GM23338 (cell line): ENCODE results near the gene GRIN2A. TPM values are rescaled to one million over a fixed set of nuclear protein-coding genes. Genes with fewer than 3 reads are reported as not detected.

Experiments
- ATAC-seq: fragments of 200-7000 bp; cut with Tn5 transposase; 3 replicates; pipeline ENCODE4 v1.9.1; 2020
- DNase-seq: peaks from one replicate; pipeline ENCODE4 v3.0.0-alpha.2; 2015; ENCODE audit warnings: low spot score
- H2AFZ ChIP-seq: fragments of 200-600 bp; sonication (generic); 2 replicates; pipeline ENCODE4 v1.8.0; 2016; ENCODE audit warnings: antibody characterized with exemption, mild to moderate bottlenecking, moderate library complexity
- H3F3A ChIP-seq: fragments of 200-600 bp; sonication (generic); replicated peaks from 2 replicates; pipeline ENCODE4 v1.8.0; 2017; ENCODE audit warnings: antibody characterized with exemption, mixed run types, low read depth
- H3K27ac ChIP-seq: fragments of 200-600 bp; sonication (generic); 2 replicates; pipeline ENCODE4 v1.6.1; 2016; ENCODE audit warnings: low read depth
- H3K27me3 ChIP-seq: fragments of 200-600 bp; sonication (generic); 2 replicates; pipeline ENCODE4 v1.8.0; 2016; ENCODE audit warnings: mild to moderate bottlenecking, mixed run types, moderate library complexity; ENCODE audit not compliant: insufficient read depth
- H3K36me3 ChIP-seq: fragments of 200-600 bp; sonication (generic); 2 replicates; pipeline ENCODE4 v1.8.0; 2016; ENCODE audit warnings: mild to moderate bottlenecking; ENCODE audit not compliant: insufficient read depth
- H3K4me1 ChIP-seq: fragments of 200-600 bp; sonication (generic); 2 replicates; pipeline ENCODE4 v1.8.0; 2016; ENCODE audit warnings: mild to moderate bottlenecking, moderate library complexity; ENCODE audit not compliant: insufficient read depth
- H3K4me2 ChIP-seq: fragments of 200-600 bp; sonication (generic); 2 replicates; pipeline ENCODE4 v1.7.1; 2017; ENCODE audit warnings: mixed run types
- H3K4me3 ChIP-seq: fragments of 200-600 bp; sonication (generic); 2 replicates; pipeline ENCODE4 v1.6.1; 2016; ENCODE audit warnings: mixed run types
- H3K79me2 ChIP-seq: fragments of 200-600 bp; sonication (generic); replicated peaks from 2 replicates; pipeline ENCODE4 v1.8.0; 2017; ENCODE audit warnings: mild to moderate bottlenecking; ENCODE audit not compliant: insufficient read depth
- H3K9me2 ChIP-seq: fragments of 200-600 bp; sonication (generic); 2 replicates; pipeline ENCODE4 v1.8.0; 2017; ENCODE audit not compliant: insufficient read depth
- H4K20me1 ChIP-seq: fragments of 200-600 bp; sonication (generic); replicated peaks from 2 replicates; pipeline ENCODE4 v1.8.0; 2017; ENCODE audit warnings: mild to moderate bottlenecking; ENCODE audit not compliant: insufficient read depth
- H3K27ac Mint-ChIP-seq: 2 replicates; pipeline ENCODE4 v1.8.0; 2020; ENCODE audit warnings: inconsistent platforms, mild to moderate bottlenecking, moderate library complexity, mixed read lengths
- H3K27me3 Mint-ChIP-seq: 3 replicates; pipeline ENCODE4 v1.8.0; 2022; ENCODE audit warnings: low read depth, mild to moderate bottlenecking, moderate library complexity, mixed read lengths, inconsistent platforms; ENCODE audit not compliant: insufficient read depth, poor library complexity
- H3K36me3 Mint-ChIP-seq: 3 replicates; pipeline ENCODE4 v1.8.0; 2021; ENCODE audit warnings: low read depth, mild to moderate bottlenecking, inconsistent platforms, moderate library complexity, mixed read lengths
- H3K4me1 Mint-ChIP-seq: 3 replicates; pipeline ENCODE4 v1.8.0; 2020; ENCODE audit warnings: mild to moderate bottlenecking, inconsistent platforms, mixed read lengths
- H3K4me3 Mint-ChIP-seq: 3 replicates; pipeline ENCODE4 v1.8.0; 2021; ENCODE audit warnings: moderate library complexity, mild to moderate bottlenecking, inconsistent platforms, mixed read lengths
- H3K9me3 Mint-ChIP-seq: 3 replicates; pipeline ENCODE4 v1.8.0; 2020; ENCODE audit warnings: moderate library complexity, mild to moderate bottlenecking, inconsistent platforms, mixed read lengths
- EZH2 ChIP-seq: fragments of 200-600 bp; sonication (generic); IDR thresholded peaks from one replicate; pipeline ENCODE4 v1.8.0; 2017; ENCODE audit warnings: antibody characterized with exemption, mild to moderate bottlenecking, low read depth; ENCODE audit not compliant: unreplicated experiment
- EZH2phosphoT487 ChIP-seq: fragments of 200-600 bp; sonication (generic); IDR thresholded peaks from one replicate; pipeline ENCODE4 v1.8.1; 2018; ENCODE audit warnings: antibody characterized with exemption; ENCODE audit not compliant: unreplicated experiment
- NANOG ChIP-seq: IDR thresholded peaks from 2 replicates; pipeline ENCODE4 v1.6.1; 2016; ENCODE audit warnings: antibody characterized with exemption, borderline replicate concordance
- STAT1 ChIP-seq: IDR thresholded peaks from one replicate; pipeline ENCODE4 v1.6.1; 2016; ENCODE audit warnings: antibody characterized with exemption; ENCODE audit not compliant: unreplicated experiment
- ZNF462 ChIP-seq: fragments of 250-450 bp; sonication (Bioruptor Pico); IDR thresholded peaks from 2 replicates; pipeline ENCODE4 v1.5.0; 2020; ENCODE audit warnings: mild to moderate bottlenecking, moderate library complexity
- polyA plus RNA-seq: library from polyadenylated mRNA; unstranded; fragments of >200 nt; fragmentation: Nextera tagmentation; extraction: Ambion mirVana; gene quantifications from 2 replicates; pipeline ENCODE4 v1.2.1, GENCODE V29; 2016
- total RNA-seq: library from RNA; depleted of rRNA; stranded (reverse); fragments of >200 nt; shearing (Covaris generic); gene quantifications from 2 replicates; pipeline ENCODE4 v1.2.3, GENCODE V29; 2014
- TF ChIP-seq, protein P1 (sequence below), 2 experiments: fragments of 200-600 bp in 1 of 2; sonication (generic) in 1 of 2; conservative IDR thresholded peaks; 2 replicates each; pipeline versions ENCODE4 v1.5.1 to v1.6.1; 2016 to 2017; ENCODE audit warnings: antibody characterized with exemption in 2 of 2, low read depth in 2 of 2, mild to moderate bottlenecking in 2 of 2, moderate library complexity in 1 of 2

GRIN2A gene
- total and polyA plus RNA-seq, 2 experiments from 2014 or later = 0.89 to 5.1 TPM

DNA sequence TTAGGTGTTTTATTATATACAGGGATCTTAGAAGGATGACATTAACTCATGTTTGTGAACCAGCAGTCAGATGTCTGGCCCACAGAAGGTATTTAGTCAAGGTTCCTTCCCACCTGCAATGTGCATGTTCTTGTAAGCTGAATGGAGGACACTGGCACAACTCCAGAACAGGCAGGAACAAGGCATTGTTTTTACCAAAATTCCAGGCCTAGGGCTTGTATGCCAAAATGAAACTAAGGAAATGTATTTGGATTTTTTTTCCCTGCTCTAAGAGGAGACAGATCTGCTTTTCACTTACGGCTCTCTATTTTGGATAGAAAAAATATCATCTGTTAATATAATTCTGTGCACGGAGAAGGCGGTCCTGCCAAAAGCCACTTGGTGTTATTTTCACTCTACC lies 312.5 kb downstream of the GRIN2A start (continued):
- no peak for TF ChIP-seq EZH2phosphoT487
- no peak for TF ChIP-seq STAT1

GRCh38 chr16:9868606-9869149 lies 313.6 kb downstream of the GRIN2A start:
- Mint-ChIP-seq H3K4me1 (peaks cover 4% of the 10 kb centered on the region), H3K27ac (no peak overlapping the region)
- ATAC-seq = no peak

More at GRCh38 chr16:9868606-9869149, 313.6 kb downstream of the GRIN2A start:
- Histone ChIP-seq H3K4me1 (peaks cover 5% of the 10 kb centered on the region; the same call in 1 of the 2 replicates), H3K4me2 (no peak overlapping the region), H3K9me2 (0 out of 2 replicates have a peak, but pooled peaks cover 10% of the 10 kb centered on the region), H3K27me3 (no peaks in the 10 kb centered on the region), H3K27ac (no peak overlapping the region), H3K36me3 (no peaks in the 10 kb centered on the region), H3K4me3 (no peak overlapping the region), H4K20me1 (no peaks in the 10 kb centered on the region), H3F3A (no peaks in the 10 kb centered on the region), H3K79me2 (no peaks in the 10 kb centered on the region), H2AFZ (no peak overlapping the region)
- no peak for DNase-seq
- no peaks in the 10 kb centered on the region for H3K36me3 Mint-ChIP-seq
- TF ChIP-seq NANOG (no peak), EZH2 (no peak), ZNF462 (CRISPR knock-in tag) (no peak), STAT1 (no peak)
- TF ChIP-seq, protein P1, sequence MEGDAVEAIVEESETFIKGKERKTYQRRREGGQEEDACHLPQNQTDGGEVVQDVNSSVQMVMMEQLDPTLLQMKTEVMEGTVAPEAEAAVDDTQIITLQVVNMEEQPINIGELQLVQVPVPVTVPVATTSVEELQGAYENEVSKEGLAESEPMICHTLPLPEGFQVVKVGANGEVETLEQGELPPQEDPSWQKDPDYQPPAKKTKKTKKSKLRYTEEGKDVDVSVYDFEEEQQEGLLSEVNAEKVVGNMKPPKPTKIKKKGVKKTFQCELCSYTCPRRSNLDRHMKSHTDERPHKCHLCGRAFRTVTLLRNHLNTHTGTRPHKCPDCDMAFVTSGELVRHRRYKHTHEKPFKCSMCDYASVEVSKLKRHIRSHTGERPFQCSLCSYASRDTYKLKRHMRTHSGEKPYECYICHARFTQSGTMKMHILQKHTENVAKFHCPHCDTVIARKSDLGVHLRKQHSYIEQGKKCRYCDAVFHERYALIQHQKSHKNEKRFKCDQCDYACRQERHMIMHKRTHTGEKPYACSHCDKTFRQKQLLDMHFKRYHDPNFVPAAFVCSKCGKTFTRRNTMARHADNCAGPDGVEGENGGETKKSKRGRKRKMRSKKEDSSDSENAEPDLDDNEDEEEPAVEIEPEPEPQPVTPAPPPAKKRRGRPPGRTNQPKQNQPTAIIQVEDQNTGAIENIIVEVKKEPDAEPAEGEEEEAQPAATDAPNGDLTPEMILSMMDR (conservative IDR thresholded peaks at IDR 0.05; ENCODE audit: low read depth in 2 of 2) = no peak
- H3K9me3 Mint-ChIP-seq = no peaks in the 10 kb centered on the region
- H3K4me3 Mint-ChIP-seq = no peak overlapping the region
- peaks cover 2% of the 10 kb centered on the region for H3K27me3 Mint-ChIP-seq
